22Rv1 (cell line): ENCODE measurements around the gene CLEC4G.

ENCODE experiments used
- ZFX ChIP-seq: fragments of 450-650 bp; IDR thresholded peaks from 2 replicates; pipeline ENCODE4 v1.6.1; 2017; ENCODE audit warnings: antibody characterized with exemption, borderline replicate concordance
- TF ChIP-seq, protein P1 (sequence below): fragments of 450-650 bp; IDR thresholded peaks from 2 replicates; pipeline ENCODE4 v1.5.1; 2017; ENCODE audit warnings: mild to moderate bottlenecking

DNA sequence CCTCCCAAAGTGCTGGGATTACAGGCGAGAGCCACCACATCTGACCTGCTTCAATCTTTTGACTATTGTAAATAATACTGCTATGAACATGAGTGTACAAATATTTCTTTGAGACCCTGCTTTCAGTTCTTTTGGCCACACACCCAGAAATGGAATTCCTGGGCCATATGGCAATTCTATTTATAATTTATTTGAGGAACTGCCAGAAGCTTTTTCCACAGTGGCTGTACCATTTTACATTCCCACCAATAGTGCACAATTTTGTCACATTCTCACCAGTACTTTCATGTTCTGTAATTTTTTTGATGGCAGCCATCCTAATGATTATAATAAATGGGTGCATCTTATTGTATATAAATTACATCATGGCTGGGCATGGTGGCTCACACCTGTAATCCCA, 16.2 kb downstream of the CLEC4G start:
- TF ChIP-seq, protein P1, sequence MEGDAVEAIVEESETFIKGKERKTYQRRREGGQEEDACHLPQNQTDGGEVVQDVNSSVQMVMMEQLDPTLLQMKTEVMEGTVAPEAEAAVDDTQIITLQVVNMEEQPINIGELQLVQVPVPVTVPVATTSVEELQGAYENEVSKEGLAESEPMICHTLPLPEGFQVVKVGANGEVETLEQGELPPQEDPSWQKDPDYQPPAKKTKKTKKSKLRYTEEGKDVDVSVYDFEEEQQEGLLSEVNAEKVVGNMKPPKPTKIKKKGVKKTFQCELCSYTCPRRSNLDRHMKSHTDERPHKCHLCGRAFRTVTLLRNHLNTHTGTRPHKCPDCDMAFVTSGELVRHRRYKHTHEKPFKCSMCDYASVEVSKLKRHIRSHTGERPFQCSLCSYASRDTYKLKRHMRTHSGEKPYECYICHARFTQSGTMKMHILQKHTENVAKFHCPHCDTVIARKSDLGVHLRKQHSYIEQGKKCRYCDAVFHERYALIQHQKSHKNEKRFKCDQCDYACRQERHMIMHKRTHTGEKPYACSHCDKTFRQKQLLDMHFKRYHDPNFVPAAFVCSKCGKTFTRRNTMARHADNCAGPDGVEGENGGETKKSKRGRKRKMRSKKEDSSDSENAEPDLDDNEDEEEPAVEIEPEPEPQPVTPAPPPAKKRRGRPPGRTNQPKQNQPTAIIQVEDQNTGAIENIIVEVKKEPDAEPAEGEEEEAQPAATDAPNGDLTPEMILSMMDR, result no peak
- no peak for TF ChIP-seq ZFX
